ENCODE data around the gene ANXA10.

Gene ANXA10

GRCh38 chr4:168212656-168213055 is 120.3 kb downstream of the ANXA10 start:
- TF ChIP-seq REST (IDR thresholded peaks at IDR 0.05; ENCODE audit: insufficient read depth in 1 of 2, low read depth in 2 of 2, low read length in 2 of 2), result no peak
- no peak for TF ChIP-seq TAF1 (IDR thresholded peaks at IDR 0.05; ENCODE audit: borderline replicate concordance, insufficient read depth, low read length)
- no peak for TF ChIP-seq SIN3A (IDR thresholded peaks at IDR 0.05; ENCODE audit: borderline replicate concordance, insufficient read depth, low read length)
- no peak for TF ChIP-seq FOXP2 (optimal IDR thresholded peaks at IDR 0.05; ENCODE audit: borderline replicate concordance, extremely low read depth, extremely low read length, insufficient read depth)
- TF ChIP-seq POLR2AphosphoS5 (IDR thresholded peaks at IDR 0.05; ENCODE audit: low read depth, low read length), result no peak

- no peak for TF ChIP-seq FOXP2 (optimal IDR thresholded peaks at IDR 0.05; ENCODE audit: borderline replicate concordance, extremely low read depth, extremely low read length, insufficient read depth)
- no peak for TF ChIP-seq REST (IDR thresholded peaks at IDR 0.05; ENCODE audit: insufficient read depth in 1 of 2, low read depth in 2 of 2, low read length in 2 of 2)
- no peak for TF ChIP-seq SIN3A (IDR thresholded peaks at IDR 0.05; ENCODE audit: borderline replicate concordance, insufficient read depth, low read length)
- TF ChIP-seq POLR2AphosphoS5 (IDR thresholded peaks at IDR 0.05; ENCODE audit: low read depth, low read length), result no peak
- TF ChIP-seq TAF1 (IDR thresholded peaks at IDR 0.05; ENCODE audit: borderline replicate concordance, insufficient read depth, low read length), result no peak
Observed at GRCh38 chr4:168218645-168219044, 126.3 kb downstream of the ANXA10 start.

- TF ChIP-seq REST (IDR thresholded peaks at IDR 0.05; ENCODE audit: insufficient read depth in 1 of 2, low read depth in 2 of 2, low read length in 2 of 2), result no peak
- TF ChIP-seq POLR2AphosphoS5 (IDR thresholded peaks at IDR 0.05; ENCODE audit: low read depth, low read length), result no peak
- no peak for TF ChIP-seq TAF1 (IDR thresholded peaks at IDR 0.05; ENCODE audit: borderline replicate concordance, insufficient read depth, low read length)
- TF ChIP-seq SIN3A (IDR thresholded peaks at IDR 0.05; ENCODE audit: borderline replicate concordance, insufficient read depth, low read length), result no peak
- no peak for TF ChIP-seq FOXP2 (optimal IDR thresholded peaks at IDR 0.05; ENCODE audit: borderline replicate concordance, extremely low read depth, extremely low read length, insufficient read depth)
Observed at GRCh38 chr4:168220893-168221292, 128.6 kb downstream of the ANXA10 start.

- TF ChIP-seq TAF1 (IDR thresholded peaks at IDR 0.05; ENCODE audit: borderline replicate concordance, insufficient read depth, low read length) (no peak), POLR2AphosphoS5 (IDR thresholded peaks at IDR 0.05; ENCODE audit: low read depth, low read length) (no peak), REST (IDR thresholded peaks at IDR 0.05; ENCODE audit: insufficient read depth in 1 of 2, low read depth in 2 of 2, low read length in 2 of 2) (no peak)
Observed at GRCh38 chr4:168221301-168221700, 129.0 kb downstream of the ANXA10 start.

Measured in PFSK-1 (cell line).